Cerebellar cortex (tissue), 1 donor: ENCODE data around the gene DCHS1.

ENCODE experiments used
- DNase-seq: peaks from one replicate; pipeline ENCODE4 v3.0.0-alpha.2; 2015; ENCODE audit warnings: low spot score

Gene DCHS1

DNA sequence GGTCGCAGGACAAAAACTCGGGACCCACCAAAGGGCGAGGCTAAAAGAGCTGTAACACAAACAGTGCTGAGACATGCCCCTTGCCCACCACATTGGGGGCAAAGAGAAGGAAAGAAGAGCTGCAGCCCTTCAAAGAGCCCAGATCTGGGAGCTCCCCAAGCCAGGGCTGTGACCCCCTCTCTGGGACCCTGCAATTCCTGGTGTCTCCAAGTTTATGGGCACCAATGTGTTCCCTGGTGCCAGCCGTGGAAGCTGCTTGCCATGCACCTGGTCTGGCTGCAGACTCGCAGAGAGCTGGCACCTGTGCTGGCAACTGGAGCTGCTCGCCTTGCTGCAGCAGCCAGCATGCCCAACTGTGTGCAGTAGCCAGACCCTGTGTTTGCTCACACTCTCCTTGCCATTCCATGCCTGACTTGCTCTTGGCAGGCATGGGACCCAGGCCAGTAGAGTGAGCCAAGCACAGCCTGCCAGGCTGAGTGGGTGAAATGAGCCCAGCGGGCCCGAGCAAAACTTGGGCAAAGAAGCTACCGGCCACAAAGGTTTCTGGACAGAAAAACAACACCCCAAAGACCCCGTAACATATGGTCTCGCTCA, 68.2 kb downstream of the DCHS1 start:
- DNase-seq: peak; percentile 83

GRCh38 chr11:6586434-6587359, 68.9 kb downstream of the DCHS1 start:
- DNase-seq: no peak

GRCh38 chr11:6584528-6584927, 71.1 kb downstream of the DCHS1 start:
- DNase-seq: no peak

GRCh38 chr11:6583584-6583983, 72.0 kb downstream of the DCHS1 start:
- DNase-seq: no peak

DNA sequence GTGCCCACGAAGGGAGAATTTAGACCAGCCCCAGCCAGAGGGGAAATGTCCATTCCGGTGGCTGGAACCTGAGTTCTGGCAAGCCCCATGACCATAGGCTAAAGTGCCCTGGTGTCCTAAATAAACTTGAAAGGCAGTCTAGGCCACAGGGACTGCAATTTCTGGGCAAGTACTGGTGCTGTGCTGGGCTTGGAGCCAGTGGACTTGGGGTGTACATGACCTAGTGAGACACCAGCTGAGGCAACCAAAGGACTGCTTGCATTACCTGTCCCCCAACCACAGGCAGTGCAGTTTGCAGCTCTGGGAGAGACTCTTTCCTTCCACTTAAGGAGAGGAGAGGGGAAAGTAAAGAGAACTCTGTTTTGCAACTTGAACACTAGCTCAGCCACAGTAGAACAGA, 75.9 kb downstream of the DCHS1 start:
- DNase-seq: no peak

DNA sequence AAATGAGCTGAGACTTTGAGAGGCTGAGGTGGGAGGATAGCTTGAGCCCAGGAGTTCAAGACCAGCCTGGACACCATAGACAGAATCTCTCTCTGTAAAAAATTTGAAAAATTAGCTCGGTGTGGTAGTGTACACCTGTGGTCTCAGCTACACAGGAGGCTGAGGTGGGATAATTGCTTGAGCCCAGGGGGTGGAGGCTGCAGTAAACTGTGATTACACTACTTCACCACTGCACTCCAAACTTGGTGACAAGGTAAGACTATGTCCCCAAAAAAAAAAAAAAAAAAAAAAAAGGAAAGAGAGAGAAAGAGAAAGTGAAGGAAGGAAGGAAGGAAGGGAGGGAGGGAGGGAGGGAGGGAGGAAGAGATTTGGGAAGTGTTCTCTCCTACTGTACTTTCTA, 77.5 kb downstream of the DCHS1 start:
- no peak for DNase-seq

DNA sequence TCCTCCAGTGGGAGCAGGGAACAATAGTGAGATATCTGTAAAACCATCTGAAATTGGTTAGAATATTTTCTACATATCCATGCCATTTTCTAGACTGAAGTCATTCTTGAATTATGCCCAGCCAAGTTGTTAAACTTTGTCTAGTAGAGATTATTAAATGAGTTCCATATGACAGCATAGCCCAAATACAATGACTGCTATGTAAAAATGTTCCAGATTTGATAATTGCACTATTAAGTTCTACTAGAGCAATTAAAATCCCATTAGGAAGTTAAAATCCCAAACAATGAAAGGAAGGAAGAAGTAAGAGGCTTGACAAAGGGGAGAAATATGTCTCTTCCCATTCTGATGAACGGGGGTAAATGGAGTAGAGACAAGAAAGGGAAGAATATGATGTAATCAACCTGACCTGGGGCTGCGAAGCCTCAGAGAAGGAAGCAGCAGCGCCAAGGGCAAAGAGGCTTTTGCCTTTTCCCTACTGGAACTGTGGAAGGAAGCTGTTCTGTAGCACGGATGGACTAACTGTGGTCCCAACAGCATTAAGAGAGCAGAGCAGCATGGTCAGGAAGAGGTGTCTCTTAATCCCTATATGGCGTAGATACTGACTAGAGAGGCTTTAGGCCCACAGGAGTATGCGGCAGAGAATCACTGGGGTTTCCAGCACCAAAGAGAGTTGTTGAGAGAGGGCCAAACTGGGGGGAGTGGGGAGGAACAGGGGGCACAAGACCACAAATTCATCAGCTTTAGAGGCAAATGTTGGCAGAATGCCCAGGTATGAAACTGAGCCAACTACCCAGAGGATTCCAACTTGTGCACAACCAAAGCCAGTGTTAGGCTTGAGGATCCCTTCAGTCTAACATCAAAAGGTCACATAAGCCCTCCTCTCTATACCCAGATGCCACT, 78.9 kb downstream of the DCHS1 start:
- DNase-seq: peak; percentile 44

GRCh38 chr11:6574816-6575715, 80.5 kb downstream of the DCHS1 start:
- no peak for DNase-seq

- no peak for DNase-seq
Observed at GRCh38 chr11:6572215-6572614, 83.4 kb downstream of the DCHS1 start.

DNA sequence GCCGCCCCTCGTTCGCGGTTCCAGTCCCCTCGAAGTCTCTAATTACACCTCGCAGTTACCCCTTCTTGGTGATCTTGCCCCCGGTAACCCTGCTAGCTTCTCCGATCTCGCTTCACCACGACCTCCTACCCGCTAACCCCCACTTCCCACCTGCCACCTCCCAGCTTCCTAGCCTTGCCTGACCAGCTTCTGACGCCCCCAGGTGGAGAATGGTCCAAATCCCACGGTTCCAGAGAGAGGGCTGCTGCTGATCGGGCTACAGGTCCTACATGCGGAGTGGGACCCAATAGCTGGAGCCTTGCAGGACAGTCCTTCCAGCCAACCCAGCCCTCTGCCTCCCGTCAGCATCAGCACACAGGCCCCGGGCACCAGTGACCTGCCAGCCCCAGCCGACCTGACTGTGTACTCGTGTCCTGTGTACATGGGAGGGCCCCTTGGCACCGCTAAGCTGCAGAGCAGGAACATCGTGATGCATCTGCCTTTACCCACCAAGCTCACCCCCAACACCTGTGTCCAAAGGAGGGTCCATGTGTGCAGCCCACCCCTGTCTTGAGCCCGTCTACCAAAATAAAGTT, 84.1 kb downstream of the DCHS1 start:
- no peak for DNase-seq
